Activated T-cell treated with anti-CD3 and anti-CD28 coated beads, Interleukin-2, amount 50 U/mL, for 24 hours (primary cell): ENCODE data around the gene KRTAP10-5.
A peak's percentile ranks its signal among the peaks of the same experiment; 100 is the strongest.
"Not testable (repeated sequence)": the region's sequence is repeated elsewhere in the genome, so short reads cannot be mapped to it uniquely, and the experiment has no call there.

ENCODE experiments used
- DNase-seq: peaks from one replicate; pipeline ENCODE4 v3.0.0-alpha.2; 2020
- H3K27ac Mint-ChIP-seq: 2 replicates; pipeline ENCODE4 v1.8.0; 2020; ENCODE audit warnings: mild to moderate bottlenecking, mixed read lengths
- H3K27me3 Mint-ChIP-seq: 2 replicates; pipeline ENCODE4 v1.8.0; 2020; ENCODE audit warnings: mixed read lengths
- H3K36me3 Mint-ChIP-seq: 2 replicates; pipeline ENCODE4 v1.8.0; 2020; ENCODE audit warnings: low read depth, mixed read lengths
- H3K4me1 Mint-ChIP-seq: 2 replicates; pipeline ENCODE4 v1.8.0; 2020; ENCODE audit warnings: low read depth, mixed read lengths
- H3K4me3 Mint-ChIP-seq: 2 replicates; pipeline ENCODE4 v1.8.0; 2020; ENCODE audit warnings: mild to moderate bottlenecking, moderate library complexity, mixed read lengths
- H3K9me3 Mint-ChIP-seq: 2 replicates; pipeline ENCODE4 v1.8.0; 2020; ENCODE audit warnings: mixed read lengths

Gene KRTAP10-5

DNA sequence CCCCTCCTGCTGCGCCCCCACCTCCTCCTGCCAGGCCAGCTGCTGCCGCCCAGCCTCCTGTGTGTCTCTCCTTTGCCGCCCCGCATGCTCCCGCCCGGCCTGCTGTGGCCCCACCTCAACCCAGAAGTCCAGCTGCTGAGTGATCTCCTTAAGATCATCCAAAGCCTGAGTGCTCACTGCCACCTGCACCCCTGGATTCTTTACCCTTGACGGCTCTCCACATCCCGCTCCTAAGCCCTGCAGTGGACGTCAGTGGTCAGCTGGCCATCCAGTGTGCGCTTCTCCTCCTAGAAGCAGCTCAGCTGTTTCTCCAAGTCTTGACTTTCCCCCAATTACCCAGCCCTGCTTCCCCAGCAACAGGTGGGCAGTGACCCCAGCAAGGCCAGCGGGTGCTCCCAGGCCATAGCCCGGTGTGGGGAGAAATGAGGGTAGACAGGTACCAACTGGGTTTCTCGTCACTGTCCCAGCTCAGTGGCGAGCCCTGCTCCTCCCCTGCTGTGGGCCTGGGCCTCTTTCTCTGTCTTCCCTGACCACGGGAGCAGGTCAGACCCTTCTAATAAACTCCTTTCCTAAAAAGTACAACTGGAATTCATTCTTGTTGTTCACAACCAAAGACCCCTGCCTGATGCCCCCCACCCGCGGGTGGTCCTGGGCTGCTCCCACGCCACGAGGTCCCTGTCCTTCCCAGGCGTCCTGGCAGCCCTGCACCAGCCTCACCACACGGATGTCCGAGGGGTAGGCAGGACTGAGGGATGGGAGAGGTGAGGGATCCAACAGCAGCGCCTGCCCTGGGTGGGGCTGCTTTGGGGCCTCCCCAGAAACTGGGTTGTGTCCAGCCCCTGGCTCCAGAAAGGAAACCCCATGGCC lies 21.4 kb upstream of the KRTAP10-5 start:
- peaks cover 5% of the 10 kb centered on the region for H3K27me3 Mint-ChIP-seq
- H3K36me3 Mint-ChIP-seq = no peaks in the 10 kb centered on the region
- H3K4me3 Mint-ChIP-seq = no peak overlapping the region
- H3K9me3 Mint-ChIP-seq = peaks cover 6% of the 10 kb centered on the region
- no peak overlapping the region for H3K27ac Mint-ChIP-seq
- no peak for DNase-seq
- no peaks in the 10 kb centered on the region for H3K4me1 Mint-ChIP-seq

DNA sequence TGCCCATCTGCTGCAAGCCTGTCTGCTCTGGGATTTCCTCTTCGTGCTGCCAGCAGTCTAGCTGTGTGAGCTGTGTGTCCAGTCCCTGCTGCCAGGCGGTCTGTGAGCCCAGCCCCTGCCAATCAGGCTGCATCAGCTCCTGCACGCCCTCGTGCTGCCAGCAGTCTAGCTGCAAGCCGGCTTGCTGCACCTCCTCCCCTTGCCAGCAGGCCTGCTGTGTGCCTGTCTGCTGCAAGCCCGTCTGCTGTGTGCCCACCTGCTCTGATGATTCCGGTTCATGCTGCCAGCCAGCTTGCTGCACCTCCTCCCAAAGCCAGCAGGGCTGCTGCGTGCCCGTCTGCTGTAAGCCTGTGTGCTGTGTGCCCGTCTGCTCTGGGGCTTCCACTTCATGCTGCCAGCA lies 20.7 kb upstream of the KRTAP10-5 start:
- H3K36me3 Mint-ChIP-seq, H3K9me3 Mint-ChIP-seq, H3K27me3 Mint-ChIP-seq, H3K27ac Mint-ChIP-seq, H3K4me1 Mint-ChIP-seq, H3K4me3 Mint-ChIP-seq, DNase-seq: not testable (repeated sequence)

DNA sequence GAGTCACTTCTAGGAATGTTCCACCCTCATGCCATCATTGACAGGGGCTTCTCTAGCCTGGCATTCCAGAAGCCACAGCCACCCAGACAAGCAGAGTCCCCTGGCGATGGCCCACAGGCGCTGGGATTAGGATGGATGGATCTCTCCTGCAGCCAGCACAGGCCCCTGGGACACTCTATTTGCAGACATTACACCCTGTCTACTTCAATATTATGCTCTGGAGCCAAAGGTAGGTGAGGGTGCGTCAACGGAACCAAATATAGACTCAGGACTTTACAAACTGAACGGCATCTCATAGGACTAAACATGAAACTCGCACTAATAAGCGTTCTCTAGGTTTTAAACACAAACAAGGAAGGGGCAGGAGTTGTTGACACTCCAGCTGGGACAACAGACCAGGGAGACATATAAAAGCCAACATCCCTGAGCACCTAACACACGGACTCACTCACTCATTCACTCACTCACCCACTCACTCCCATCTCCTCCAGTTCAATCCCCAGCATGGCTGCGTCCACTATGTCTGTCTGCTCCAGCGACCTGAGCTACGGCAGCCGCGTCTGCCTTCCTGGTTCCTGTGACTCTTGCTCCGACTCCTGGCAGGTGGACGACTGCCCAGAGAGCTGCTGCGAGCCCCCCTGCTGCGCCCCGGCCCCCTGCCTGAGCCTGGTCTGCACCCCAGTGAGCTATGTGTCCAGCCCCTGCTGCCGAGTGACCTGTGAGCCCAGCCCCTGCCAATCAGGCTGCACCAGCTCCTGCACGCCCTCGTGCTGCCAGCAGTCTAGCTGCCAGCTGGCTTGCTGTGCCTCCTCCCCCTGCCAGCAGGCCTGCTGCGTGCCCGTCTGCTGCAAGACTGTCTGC lies 19.9 kb upstream of the KRTAP10-5 start, which contains the start of gene KRTAP10-7:
TSS of gene KRTAP10-7 (plus strand) at position 480 of the 861 bp plus-strand sequence. CDS start at position 505, 25 bp downstream.
- not testable (repeated sequence) for H3K4me1 Mint-ChIP-seq, DNase-seq, H3K27ac Mint-ChIP-seq, H3K9me3 Mint-ChIP-seq, H3K4me3 Mint-ChIP-seq, H3K36me3 Mint-ChIP-seq, H3K27me3 Mint-ChIP-seq

DNA sequence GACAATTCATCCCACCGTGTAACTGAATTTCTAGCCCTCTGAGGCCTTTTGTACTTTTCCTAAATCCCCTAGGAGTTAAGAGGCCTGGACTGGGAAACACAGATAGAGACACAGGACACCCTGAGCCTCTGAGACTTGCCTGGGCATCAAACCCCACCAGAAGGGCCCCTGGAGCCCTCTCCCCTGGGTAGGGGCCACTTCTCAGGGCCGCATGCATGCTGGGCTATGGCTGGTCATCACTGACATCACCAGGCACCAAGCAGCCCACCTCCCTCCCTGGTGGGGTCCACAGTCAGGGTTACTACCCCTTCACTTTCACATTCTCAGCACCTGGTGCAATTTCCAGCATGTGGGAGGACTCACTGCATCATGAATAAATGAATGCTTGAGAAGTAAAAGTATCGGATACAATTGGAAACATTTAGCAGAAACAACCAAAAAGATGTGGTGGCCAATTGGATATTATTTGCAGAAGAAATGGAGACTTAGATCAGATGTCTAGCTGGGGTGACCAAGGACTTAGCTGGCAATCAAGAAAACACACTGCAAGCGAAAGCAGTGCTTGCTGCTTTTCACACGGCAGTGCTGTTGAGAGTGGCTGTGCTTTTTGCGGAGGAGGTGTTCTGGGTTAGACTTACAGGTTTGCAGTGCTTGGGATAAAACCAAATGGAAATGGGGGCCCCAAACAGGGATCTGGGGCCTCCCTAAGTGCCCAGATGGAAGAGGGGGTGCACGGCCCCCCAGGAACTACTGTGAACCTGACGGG lies 19.0 kb upstream of the KRTAP10-5 start:
- Mint-ChIP-seq H3K4me3 (no peak overlapping the region), H3K36me3 (no peaks in the 10 kb centered on the region), H3K27ac (no peak overlapping the region), H3K4me1 (no peaks in the 10 kb centered on the region), H3K9me3 (no peaks in the 10 kb centered on the region), H3K27me3 (peaks cover 5% of the 10 kb centered on the region)
- no peak for DNase-seq

DNA sequence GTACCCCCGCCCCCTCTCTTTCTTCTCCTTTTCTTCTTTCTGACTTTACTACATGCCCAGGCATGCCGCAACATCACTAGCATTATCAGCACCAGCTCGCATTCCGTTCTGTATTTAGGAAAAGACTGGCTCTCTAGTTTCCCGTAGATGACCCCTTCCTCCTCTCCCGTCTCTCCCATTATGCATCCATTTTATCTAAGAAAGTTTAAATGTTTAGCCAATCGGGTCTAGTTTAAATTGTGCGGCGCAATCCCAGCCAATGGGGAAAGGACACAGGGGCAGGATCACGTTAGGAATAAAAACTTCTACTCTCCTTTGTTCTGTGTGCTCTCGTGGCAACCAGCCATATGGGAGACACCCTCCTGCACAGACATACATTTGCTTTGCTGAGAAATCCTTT lies 17.7 kb upstream of the KRTAP10-5 start:
- Mint-ChIP-seq H3K9me3 (no peaks in the 10 kb centered on the region), H3K27ac (no peak overlapping the region), H3K4me1 (no peaks in the 10 kb centered on the region), H3K36me3 (no peaks in the 10 kb centered on the region), H3K4me3 (no peak overlapping the region), H3K27me3 (peaks cover 5% of the 10 kb centered on the region)
- no peak for DNase-seq

DNA sequence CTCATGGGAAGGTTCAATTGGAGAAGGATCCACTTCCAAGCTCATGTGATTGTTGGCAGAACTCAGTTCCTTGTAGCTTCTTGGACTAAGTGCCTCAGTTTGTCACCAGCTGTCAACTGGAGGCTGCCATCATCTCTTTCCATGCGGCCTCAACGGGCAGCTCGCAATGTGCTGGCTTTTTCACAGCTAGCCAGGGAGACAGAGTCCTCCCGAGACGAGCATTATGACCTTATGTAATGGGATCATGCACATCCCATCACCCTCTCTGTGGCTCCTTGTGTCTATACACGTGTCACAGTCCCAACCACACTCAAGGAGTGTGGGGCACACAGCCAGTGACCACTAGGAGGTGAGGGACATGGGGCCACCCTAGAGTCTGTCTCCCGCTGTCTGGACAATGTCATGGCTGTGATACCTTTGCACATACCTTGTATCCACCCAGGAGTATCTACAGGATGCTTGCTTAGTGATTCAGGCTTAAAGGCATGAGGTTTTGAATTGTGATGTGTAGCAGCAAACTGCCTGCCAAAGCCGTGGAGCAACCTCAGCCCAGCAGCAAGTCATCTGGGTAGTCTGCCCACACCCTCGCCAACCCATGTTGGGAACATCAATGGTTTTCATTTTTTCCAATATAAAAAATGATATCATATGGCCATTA lies 15.8 kb upstream of the KRTAP10-5 start:
- H3K4me1 Mint-ChIP-seq = no peaks in the 10 kb centered on the region
- no peaks in the 10 kb centered on the region for H3K9me3 Mint-ChIP-seq
- H3K27ac Mint-ChIP-seq = no peak overlapping the region
- no peaks in the 10 kb centered on the region for H3K27me3 Mint-ChIP-seq
- H3K36me3 Mint-ChIP-seq = no peaks in the 10 kb centered on the region
- H3K4me3 Mint-ChIP-seq = no peak overlapping the region
- peak; percentile 21 for DNase-seq

DNA sequence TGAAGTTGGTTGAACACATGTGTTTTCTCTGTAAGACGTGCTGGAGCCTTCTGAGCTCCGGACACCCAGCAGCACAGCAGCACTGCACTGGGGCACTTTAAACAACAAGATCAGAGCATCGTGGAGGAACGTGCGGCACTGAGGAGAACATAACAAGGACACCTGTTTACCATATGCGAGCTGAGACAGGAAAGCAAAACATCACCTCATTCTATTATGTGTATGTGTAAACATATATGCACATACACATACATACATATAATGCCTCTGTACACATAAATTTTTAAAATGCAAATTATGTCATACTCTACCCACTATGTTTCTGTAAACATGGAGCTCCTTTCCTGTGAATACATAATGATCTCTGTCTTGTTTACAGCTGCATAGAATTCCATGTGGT lies 15.1 kb upstream of the KRTAP10-5 start:
- no peak overlapping the region for H3K27ac Mint-ChIP-seq
- H3K27me3 Mint-ChIP-seq = no peaks in the 10 kb centered on the region
- H3K4me1 Mint-ChIP-seq = no peaks in the 10 kb centered on the region
- no peaks in the 10 kb centered on the region for H3K9me3 Mint-ChIP-seq
- no peak for DNase-seq
- no peak overlapping the region for H3K4me3 Mint-ChIP-seq
- no peaks in the 10 kb centered on the region for H3K36me3 Mint-ChIP-seq

DNA sequence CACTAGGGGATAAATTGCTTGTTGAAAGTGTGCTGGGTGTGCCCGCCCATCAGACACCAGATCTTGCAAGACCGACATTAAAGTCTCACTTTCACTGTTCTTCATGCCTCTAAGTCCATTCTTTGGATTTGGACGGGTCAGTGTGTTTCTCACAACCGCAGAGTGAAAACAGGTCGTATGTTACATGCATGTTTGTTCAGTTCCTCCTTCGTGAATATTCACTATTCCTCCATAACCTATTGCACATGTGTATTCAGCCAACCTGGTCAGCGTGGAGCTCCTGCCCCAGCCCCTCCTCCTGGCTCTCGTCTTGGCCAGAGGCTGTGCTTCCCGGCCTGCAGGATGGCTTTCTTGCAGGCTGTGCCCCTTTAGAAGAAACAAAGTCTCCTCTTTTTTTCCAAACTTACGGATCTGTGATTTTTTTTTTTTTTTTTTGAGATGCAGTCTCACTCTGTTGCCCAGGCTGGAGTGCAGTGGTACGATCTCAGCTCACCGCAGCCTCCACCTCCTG lies 14.1 kb upstream of the KRTAP10-5 start:
- Mint-ChIP-seq H3K27ac (no peak overlapping the region), H3K4me3 (no peak overlapping the region), H3K36me3 (no peaks in the 10 kb centered on the region), H3K9me3 (no peaks in the 10 kb centered on the region), H3K27me3 (peaks cover under 1% of the 10 kb centered on the region), H3K4me1 (no peaks in the 10 kb centered on the region)
- no peak for DNase-seq

DNA sequence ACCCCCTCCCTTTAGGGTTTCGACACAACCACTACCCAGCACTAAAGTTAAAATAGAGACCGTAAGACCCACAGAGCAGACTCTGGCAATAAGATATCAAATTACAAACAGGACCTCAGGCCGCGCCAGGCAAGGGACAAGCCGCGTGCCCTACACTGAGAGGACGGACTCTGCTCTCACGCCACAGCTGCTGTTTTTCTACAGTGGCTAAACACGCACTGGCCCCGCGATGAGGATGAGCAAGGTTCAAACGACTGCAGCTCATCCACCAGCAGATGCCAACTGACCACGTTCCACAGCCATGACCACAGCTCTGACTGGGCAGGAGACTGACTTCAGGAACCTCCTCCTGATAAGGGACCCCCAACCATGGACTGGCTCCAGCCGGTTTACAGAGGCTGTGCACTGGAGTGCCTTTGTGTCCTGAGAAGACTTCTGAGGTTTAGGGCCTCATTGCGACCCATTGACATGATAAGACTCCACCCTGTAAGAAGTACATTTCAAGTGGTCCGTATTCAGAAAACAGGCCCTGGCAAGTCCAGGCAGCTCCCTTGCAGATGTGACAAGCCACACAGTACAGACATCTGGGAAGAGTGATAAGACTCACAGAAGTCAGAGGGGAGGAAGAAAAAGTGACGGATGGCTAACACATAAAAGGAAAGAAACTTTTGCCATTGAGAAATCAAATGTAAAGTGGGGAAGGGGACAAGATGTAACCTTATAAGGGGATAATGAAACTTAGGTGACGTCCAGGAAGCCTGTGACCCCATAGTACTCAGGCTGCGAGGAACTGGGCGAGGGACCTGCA lies 13.4 kb upstream of the KRTAP10-5 start:
- H3K4me3 Mint-ChIP-seq = no peak overlapping the region
- no peak overlapping the region for H3K27ac Mint-ChIP-seq
- no peaks in the 10 kb centered on the region for H3K4me1 Mint-ChIP-seq
- no peaks in the 10 kb centered on the region for H3K9me3 Mint-ChIP-seq
- no peak for DNase-seq
- no peaks in the 10 kb centered on the region for H3K36me3 Mint-ChIP-seq
- peaks cover 4% of the 10 kb centered on the region for H3K27me3 Mint-ChIP-seq

DNA sequence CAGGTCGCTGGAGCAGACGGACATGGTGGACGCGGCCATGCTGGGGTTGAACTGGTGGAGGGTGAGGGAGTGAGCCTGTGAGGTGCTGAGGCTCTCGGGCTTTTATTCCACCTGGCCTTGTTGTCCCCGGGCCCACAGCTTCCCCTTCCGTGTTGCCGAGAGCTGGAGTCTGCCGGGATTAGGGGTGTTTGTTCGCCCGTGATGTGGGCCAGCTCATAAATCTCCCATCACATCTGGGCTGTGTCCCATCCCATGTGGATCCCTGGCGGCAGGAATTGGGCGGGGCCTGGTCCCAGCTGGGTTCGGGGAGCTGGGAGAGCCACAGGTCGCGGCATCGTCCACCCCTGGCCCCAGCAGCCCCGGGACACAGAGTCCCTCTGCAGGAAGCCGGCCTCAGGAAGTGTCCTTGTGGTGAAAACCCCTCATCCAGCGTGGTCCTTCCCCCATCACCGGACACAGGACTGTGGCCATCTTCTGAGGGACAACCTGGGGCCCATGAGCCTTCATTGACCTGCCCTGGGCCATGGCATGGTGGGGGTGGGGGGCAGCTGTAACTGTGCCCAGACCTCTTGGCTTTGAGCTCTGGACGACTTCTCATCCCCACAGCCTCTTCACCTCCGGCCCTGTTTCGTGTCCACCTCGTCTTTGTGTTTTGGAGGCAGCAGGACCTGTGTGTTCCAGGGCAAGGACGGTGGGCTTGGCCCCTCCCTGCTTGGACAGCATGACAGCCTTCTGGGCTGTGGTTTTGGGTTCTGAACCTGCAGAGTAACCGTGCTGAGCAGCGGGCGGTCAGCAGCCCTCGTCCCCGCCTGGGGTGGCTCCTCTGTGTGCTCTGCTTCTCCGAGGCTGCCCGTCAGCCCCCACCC lies 12.3 kb upstream of the KRTAP10-5 start, which contains the start of gene KRTAP10-6:
TSS of gene KRTAP10-6 (minus strand) at position 60 of the 866 bp plus-strand sequence. CDS start at position 39, 21 bp downstream.
- Mint-ChIP-seq H3K4me1 (no peaks in the 10 kb centered on the region), H3K4me3 (no peak within 1 kb of the TSS), H3K27me3 (peaks cover 4% of the 10 kb centered on the region), H3K36me3 (no peaks in the 10 kb centered on the region), H3K9me3 (no peaks in the 10 kb centered on the region), H3K27ac (no peak within 1 kb of the TSS)
- peak; percentile 14 for DNase-seq

DNA sequence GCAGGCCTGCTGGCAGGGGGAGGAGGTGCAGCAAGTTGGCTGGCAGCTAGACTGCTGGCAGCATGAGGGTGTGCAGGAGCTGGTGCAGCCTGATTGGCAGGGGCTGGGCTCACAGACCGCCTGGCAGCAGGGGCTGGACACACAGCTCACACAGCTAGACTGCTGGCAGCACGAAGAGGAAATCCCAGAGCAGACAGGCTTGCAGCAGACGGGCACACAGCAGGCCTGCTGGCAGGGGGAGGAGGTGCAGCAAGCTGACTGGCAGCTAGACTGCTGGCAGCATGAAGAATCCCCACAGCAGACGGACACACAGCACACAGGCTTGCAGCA lies 11.4 kb upstream of the KRTAP10-5 start:
- peak; percentile 23 for DNase-seq
- not testable (repeated sequence) for H3K27ac Mint-ChIP-seq, H3K9me3 Mint-ChIP-seq, H3K27me3 Mint-ChIP-seq, H3K4me3 Mint-ChIP-seq, H3K36me3 Mint-ChIP-seq, H3K4me1 Mint-ChIP-seq

DNA sequence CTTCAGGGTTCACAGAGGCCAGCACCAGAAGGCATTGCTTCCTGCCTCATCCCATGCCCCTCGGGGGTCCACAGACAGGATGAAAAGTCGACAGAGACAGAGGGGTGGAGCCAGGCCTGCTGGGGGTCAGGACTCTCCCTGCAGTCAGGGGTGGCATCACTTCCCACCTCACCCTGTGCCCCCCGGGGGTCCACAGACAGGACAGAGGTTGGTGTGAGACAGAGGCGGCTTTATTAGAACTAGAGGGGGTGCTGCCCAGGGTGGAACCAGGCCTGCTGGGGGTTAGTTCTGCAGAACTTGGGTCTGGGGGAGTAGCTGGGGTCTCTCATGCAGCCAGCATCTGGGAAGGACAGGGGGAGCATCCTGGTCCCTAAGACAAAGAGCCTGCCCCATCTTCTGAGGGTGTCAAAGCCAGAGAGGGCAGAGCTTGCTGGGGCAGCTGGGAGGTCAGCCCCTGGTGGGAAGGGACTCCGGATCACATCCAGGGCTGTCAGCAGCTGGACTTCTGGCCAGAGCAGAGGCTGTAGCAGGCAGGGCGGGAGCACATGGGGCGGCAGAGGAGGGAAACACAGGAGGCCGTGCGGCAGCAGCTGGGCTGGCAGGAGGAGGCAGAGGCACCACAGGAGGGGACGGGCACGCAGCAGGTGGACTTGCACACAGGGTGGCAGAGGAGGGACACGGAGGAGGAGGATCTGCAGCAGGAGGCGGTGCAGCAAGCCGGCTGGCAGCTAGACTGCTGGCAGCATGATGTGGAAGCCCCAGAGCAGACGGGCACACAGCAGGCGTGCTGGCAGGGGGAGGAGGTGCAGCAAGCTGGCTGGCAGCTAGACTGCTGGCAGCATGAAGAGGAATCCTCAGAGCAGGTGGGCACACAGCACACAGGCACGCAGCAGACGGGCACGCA lies 10.7 kb upstream of the KRTAP10-5 start:
- H3K4me1 Mint-ChIP-seq, H3K4me3 Mint-ChIP-seq, H3K9me3 Mint-ChIP-seq, H3K36me3 Mint-ChIP-seq, DNase-seq, H3K27ac Mint-ChIP-seq: not testable (repeated sequence)
- H3K27me3 Mint-ChIP-seq = peaks cover 10% of the 10 kb centered on the region
